Measurements from ENCODE around the gene BRINP3.

The BRINP3 gene

DNA sequence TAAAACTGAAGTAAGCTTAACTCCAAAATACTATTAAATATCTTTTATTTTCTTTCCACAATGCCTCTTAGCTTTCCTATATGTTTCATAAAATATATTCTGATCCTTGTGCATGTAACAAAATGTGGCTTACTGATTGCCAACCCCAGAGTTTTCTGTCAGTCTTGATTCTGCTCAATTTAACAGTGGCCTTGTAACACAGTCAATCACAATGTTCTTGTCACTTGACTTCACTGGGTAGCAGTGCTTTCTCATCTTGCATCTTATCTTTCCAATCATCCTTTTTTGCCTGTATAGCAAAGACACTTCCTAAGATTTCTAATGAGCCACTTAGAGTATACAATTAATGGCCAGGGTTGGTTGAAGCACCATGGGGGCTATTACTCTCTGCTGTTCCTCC is 19.9 kb upstream of the BRINP3 start:
- Histone ChIP-seq H3K4ac (ENCODE audit: low read depth in 1 of 2, low read length in 2 of 2) (no peak overlapping the region), H3K9me3 (ENCODE audit: control insufficient read depth, low read length) (no peaks in the 10 kb centered on the region), H3K27ac (ENCODE audit: low read length, poor library complexity, severe bottlenecking) (no peak overlapping the region)

DNA sequence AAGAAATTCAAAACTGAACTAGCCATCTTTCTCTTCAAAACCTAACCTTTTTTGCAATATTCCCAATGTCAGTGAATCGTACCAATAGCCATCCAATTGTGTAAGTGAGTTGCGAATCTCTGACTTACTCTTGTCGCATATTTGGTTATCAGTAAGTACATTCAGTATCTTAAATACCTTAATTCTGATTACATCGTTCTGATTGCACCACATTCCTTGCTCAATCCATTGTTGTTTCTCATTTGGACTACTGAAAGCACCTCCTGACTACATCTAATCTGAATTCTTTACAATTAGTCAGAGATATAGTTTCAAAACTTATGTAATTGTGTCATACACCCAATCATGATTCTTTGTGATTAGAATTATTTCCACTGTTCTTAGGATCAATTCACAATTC is 16.8 kb upstream of the BRINP3 start:
- no peak overlapping the region for H2BK120ac ChIP-seq (ENCODE audit: low read depth, low read length)
- no peak overlapping the region for H2BK5ac ChIP-seq (ENCODE audit: low read depth, low read length, poor library complexity, severe bottlenecking)
- H3K4me1 ChIP-seq (ENCODE audit: control insufficient read depth, insufficient read depth, low read depth, low read length): no peaks in the 10 kb centered on the region
- H3K79me1 ChIP-seq (replicated peaks; ENCODE audit: low read length, poor library complexity, severe bottlenecking): no peaks in the 10 kb centered on the region
- H3K4ac ChIP-seq (ENCODE audit: low read depth in 1 of 2, low read length in 2 of 2): no peak overlapping the region
- DNase-seq: no peak
- H3K18ac ChIP-seq (ENCODE audit: low read depth in 1 of 2, low read length in 2 of 2): no peak overlapping the region
- H2AK5ac ChIP-seq (ENCODE audit: low read length, severe bottlenecking): no peak overlapping the region
- 82% methylated on average over 4 of the region's 4 CpGs for WGBS
- H3K14ac ChIP-seq (ENCODE audit: low read length in 2 of 2): no peak overlapping the region
- no peak overlapping the region for H3K4me2 ChIP-seq (ENCODE audit: low read length, poor library complexity, severe bottlenecking)
- H2BK15ac ChIP-seq (ENCODE audit: low read depth, poor library complexity, severe bottlenecking): no peak overlapping the region
- no peaks in the 10 kb centered on the region for H3K9me3 ChIP-seq (ENCODE audit: control insufficient read depth, low read length)
- no peak overlapping the region for H3K4me3 ChIP-seq (ENCODE audit: insufficient read depth in 1 of 2, low read depth in 1 of 2, low read length in 2 of 2)
- H3K9ac ChIP-seq (ENCODE audit: low read length): no peak overlapping the region
- no peak overlapping the region for H4K91ac ChIP-seq (ENCODE audit: low read length)
- H2BK12ac ChIP-seq (ENCODE audit: low read length in 2 of 2): no peak overlapping the region
- no peak overlapping the region for H3K27ac ChIP-seq (ENCODE audit: low read length, poor library complexity, severe bottlenecking)
- H3K36me3 ChIP-seq (ENCODE audit: control insufficient read depth in 1 of 2, insufficient read depth in 2 of 2, low read depth in 1 of 2, low read length in 2 of 2): no peaks in the 10 kb centered on the region
- no peak overlapping the region for H4K8ac ChIP-seq (ENCODE audit: low read length)
- no peak overlapping the region for H2AFZ ChIP-seq (ENCODE audit: low read depth, low read length)
- H3K27me3 ChIP-seq (ENCODE audit: control insufficient read depth in 1 of 2, insufficient read depth in 1 of 2, low read length in 2 of 2): no peaks in the 10 kb centered on the region
- H3K23ac ChIP-seq (ENCODE audit: low read length in 2 of 2): no peak overlapping the region

More for the DNA sequence above, 19.9 kb upstream of the BRINP3 start:
- Histone ChIP-seq H2BK12ac (ENCODE audit: low read length in 2 of 2) (no peak overlapping the region), H3K4me2 (ENCODE audit: low read length, poor library complexity, severe bottlenecking) (no peak overlapping the region), H3K14ac (ENCODE audit: low read length in 2 of 2) (no peak overlapping the region), H2AFZ (ENCODE audit: low read depth, low read length) (no peak overlapping the region), H3K4me3 (ENCODE audit: insufficient read depth in 1 of 2, low read depth in 1 of 2, low read length in 2 of 2) (no peak overlapping the region), H2AK5ac (ENCODE audit: low read length, severe bottlenecking) (no peak overlapping the region), H3K23ac (ENCODE audit: low read length in 2 of 2) (no peak overlapping the region), H2BK5ac (ENCODE audit: low read depth, low read length, poor library complexity, severe bottlenecking) (no peak overlapping the region), H2BK120ac (ENCODE audit: low read depth, low read length) (no peak overlapping the region), H2BK15ac (ENCODE audit: low read depth, poor library complexity, severe bottlenecking) (no peak overlapping the region), H3K4me1 (ENCODE audit: control insufficient read depth, insufficient read depth, low read depth, low read length) (no peaks in the 10 kb centered on the region), H3K9ac (ENCODE audit: low read length) (no peak overlapping the region), H3K27me3 (ENCODE audit: control insufficient read depth in 1 of 2, insufficient read depth in 1 of 2, low read length in 2 of 2) (no peaks in the 10 kb centered on the region), H4K91ac (ENCODE audit: low read length) (no peak overlapping the region), H3K36me3 (ENCODE audit: control insufficient read depth in 1 of 2, insufficient read depth in 2 of 2, low read depth in 1 of 2, low read length in 2 of 2) (no peaks in the 10 kb centered on the region), H4K8ac (ENCODE audit: low read length) (no peak overlapping the region), H3K18ac (ENCODE audit: low read depth in 1 of 2, low read length in 2 of 2) (no peak overlapping the region), H3K79me1 (replicated peaks; ENCODE audit: low read length, poor library complexity, severe bottlenecking) (no peaks in the 10 kb centered on the region)
- no peak for DNase-seq

DNA sequence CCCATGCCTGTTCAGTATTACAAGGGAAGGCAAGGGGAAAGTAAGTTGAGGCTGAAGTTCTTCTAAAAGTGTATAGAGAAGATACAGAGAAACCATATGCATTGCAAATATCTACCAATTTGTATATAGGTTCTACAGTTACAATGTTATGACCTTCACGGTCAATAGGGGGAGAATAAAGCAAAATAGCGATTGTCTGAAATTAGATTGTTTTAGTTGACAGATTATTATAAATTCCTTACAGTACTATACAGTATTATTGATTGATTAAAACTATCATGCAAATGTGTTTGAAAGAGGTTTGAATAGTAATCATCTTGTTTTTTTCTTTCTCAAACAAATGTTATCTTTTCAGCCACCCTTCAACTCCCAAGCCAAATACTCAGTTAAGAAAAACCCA is 13.7 kb upstream of the BRINP3 start:
- H2AK5ac ChIP-seq (ENCODE audit: low read length, severe bottlenecking): no peak overlapping the region
- no peak overlapping the region for H2BK120ac ChIP-seq (ENCODE audit: low read depth, low read length)
- no peak for DNase-seq
- no peak overlapping the region for H3K4me3 ChIP-seq (ENCODE audit: insufficient read depth in 1 of 2, low read depth in 1 of 2, low read length in 2 of 2)
- H3K23ac ChIP-seq (ENCODE audit: low read length in 2 of 2): no peak overlapping the region
- no peaks in the 10 kb centered on the region for H3K27me3 ChIP-seq (ENCODE audit: control insufficient read depth in 1 of 2, insufficient read depth in 1 of 2, low read length in 2 of 2)
- no peaks in the 10 kb centered on the region for H3K36me3 ChIP-seq (ENCODE audit: control insufficient read depth in 1 of 2, insufficient read depth in 2 of 2, low read depth in 1 of 2, low read length in 2 of 2)
- no peak overlapping the region for H2BK15ac ChIP-seq (ENCODE audit: low read depth, poor library complexity, severe bottlenecking)
- no CpG with 5 or more reads among the region's 2 CpGs for WGBS
- no peak overlapping the region for H2BK12ac ChIP-seq (ENCODE audit: low read length in 2 of 2)
- no peaks in the 10 kb centered on the region for H3K4me1 ChIP-seq (ENCODE audit: control insufficient read depth, insufficient read depth, low read depth, low read length)
- no peak overlapping the region for H3K14ac ChIP-seq (ENCODE audit: low read length in 2 of 2)
- no peaks in the 10 kb centered on the region for H3K9me3 ChIP-seq (ENCODE audit: control insufficient read depth, low read length)
- H3K4ac ChIP-seq (ENCODE audit: low read depth in 1 of 2, low read length in 2 of 2): no peak overlapping the region
- no peak overlapping the region for H2BK5ac ChIP-seq (ENCODE audit: low read depth, low read length, poor library complexity, severe bottlenecking)
- H3K27ac ChIP-seq (ENCODE audit: low read length, poor library complexity, severe bottlenecking): no peak overlapping the region
- no peaks in the 10 kb centered on the region for H3K79me1 ChIP-seq (replicated peaks; ENCODE audit: low read length, poor library complexity, severe bottlenecking)
- no peak overlapping the region for H4K8ac ChIP-seq (ENCODE audit: low read length)
- H4K91ac ChIP-seq (ENCODE audit: low read length): no peak overlapping the region
- H2AFZ ChIP-seq (ENCODE audit: low read depth, low read length): no peak overlapping the region
- no peak overlapping the region for H3K18ac ChIP-seq (ENCODE audit: low read depth in 1 of 2, low read length in 2 of 2)
- no peak overlapping the region for H3K9ac ChIP-seq (ENCODE audit: low read length)
- no peak overlapping the region for H3K4me2 ChIP-seq (ENCODE audit: low read length, poor library complexity, severe bottlenecking)

DNA sequence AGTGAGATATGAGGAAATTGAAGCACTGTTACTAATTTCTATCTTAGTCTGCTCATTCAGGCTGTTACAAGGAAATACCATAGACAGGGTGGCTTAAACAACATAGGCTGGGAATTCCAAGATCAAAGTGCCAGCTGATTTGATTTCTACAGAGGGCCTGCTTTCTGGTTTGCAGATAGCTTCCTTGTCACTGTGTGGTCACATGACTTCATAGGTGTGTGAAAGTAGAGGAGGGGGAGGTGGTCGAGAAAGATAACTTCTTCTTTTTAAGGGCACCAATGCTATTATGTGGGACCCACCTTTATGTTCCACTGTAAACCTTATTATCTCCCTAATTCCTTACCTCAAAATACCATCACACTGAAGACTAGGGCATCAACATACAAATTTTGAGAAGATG is 6.4 kb upstream of the BRINP3 start:
- Histone ChIP-seq H2BK5ac (ENCODE audit: low read depth, low read length, poor library complexity, severe bottlenecking) (no peak overlapping the region), H4K91ac (ENCODE audit: low read length) (no peak overlapping the region), H3K36me3 (ENCODE audit: control insufficient read depth in 1 of 2, insufficient read depth in 2 of 2, low read depth in 1 of 2, low read length in 2 of 2) (no peaks in the 10 kb centered on the region), H3K79me1 (replicated peaks; ENCODE audit: low read length, poor library complexity, severe bottlenecking) (no peaks in the 10 kb centered on the region), H3K4me2 (ENCODE audit: low read length, poor library complexity, severe bottlenecking) (no peak overlapping the region), H3K9me3 (ENCODE audit: control insufficient read depth, low read length) (no peaks in the 10 kb centered on the region), H3K4me3 (ENCODE audit: insufficient read depth in 1 of 2, low read depth in 1 of 2, low read length in 2 of 2) (no peak overlapping the region), H2AK5ac (ENCODE audit: low read length, severe bottlenecking) (no peak overlapping the region), H3K27ac (ENCODE audit: low read length, poor library complexity, severe bottlenecking) (no peak overlapping the region), H3K27me3 (ENCODE audit: control insufficient read depth in 1 of 2, insufficient read depth in 1 of 2, low read length in 2 of 2) (peaks cover 0 to 7% of the 10 kb centered on the region in 2 experiments), H3K4me1 (ENCODE audit: control insufficient read depth, insufficient read depth, low read depth, low read length) (no peaks in the 10 kb centered on the region), H2BK12ac (ENCODE audit: low read length in 2 of 2) (no peak overlapping the region), H3K18ac (ENCODE audit: low read depth in 1 of 2, low read length in 2 of 2) (no peak overlapping the region), H4K8ac (ENCODE audit: low read length) (no peak overlapping the region), H3K4ac (ENCODE audit: low read depth in 1 of 2, low read length in 2 of 2) (no peak overlapping the region), H3K23ac (ENCODE audit: low read length in 2 of 2) (no peak overlapping the region), H2BK120ac (ENCODE audit: low read depth, low read length) (no peak overlapping the region), H3K9ac (ENCODE audit: low read length) (no peak overlapping the region), H2AFZ (ENCODE audit: low read depth, low read length) (no peak overlapping the region), H2BK15ac (ENCODE audit: low read depth, poor library complexity, severe bottlenecking) (no peak overlapping the region), H3K14ac (ENCODE audit: low read length in 2 of 2) (no peak overlapping the region)
- WGBS: no CpG with 5 or more reads among the region's 1 CpG
- no peak for DNase-seq
